H1 (cell line): ENCODE results near the gene LYRM4. TPM values are rescaled to one million over a fixed set of nuclear protein-coding genes. Genes with fewer than 3 reads are reported as not detected.

Experiments
- BCL11A ChIP-seq, 2 experiments: IDR thresholded peaks; one replicate each; pipeline ENCODE4 v1.6.1; 2011; ENCODE audit warnings: low read depth in 2 of 2, low read length in 2 of 2, mild to moderate bottlenecking in 2 of 2
- CBX8 ChIP-seq: fragments of 300-800, 300-1000 bp; sonication (generic); IDR thresholded peaks from 2 replicates; pipeline ENCODE4 v1.7.1; 2016; ENCODE audit warnings: low read depth, low read length, borderline replicate concordance
- CEBPB ChIP-seq: IDR thresholded peaks from 2 replicates; pipeline ENCODE4 v1.6.1; 2012; ENCODE audit warnings: low read depth, low read length
- FOSL1 ChIP-seq: IDR thresholded peaks from 2 replicates; pipeline ENCODE4 v1.6.1; 2011; ENCODE audit warnings: mild to moderate bottlenecking, low read depth, low read length, moderate library complexity; ENCODE audit not compliant: insufficient read depth
- GABPA ChIP-seq: IDR thresholded peaks from 2 replicates; pipeline ENCODE4 v1.6.1; 2011; ENCODE audit warnings: mild to moderate bottlenecking, low read length, moderate library complexity, borderline replicate concordance; ENCODE audit not compliant: insufficient read depth
- HDAC6 ChIP-seq: IDR thresholded peaks from one replicate; pipeline ENCODE4 v1.7.1; 2012; ENCODE audit warnings: low read depth, mild to moderate bottlenecking, inconsistent platforms, low read length, moderate library complexity
- JUND ChIP-seq: IDR thresholded peaks from 2 replicates; pipeline ENCODE4 v1.6.1; 2011; ENCODE audit warnings: mild to moderate bottlenecking, improper control_type of control experiment, low read length
- KDM4A ChIP-seq: IDR thresholded peaks from one replicate; pipeline ENCODE4 v1.7.1; 2012; ENCODE audit warnings: low read depth, mild to moderate bottlenecking, moderate library complexity, low read length, inconsistent platforms; ENCODE audit not compliant: severe bottlenecking
- MAFK ChIP-seq: IDR thresholded peaks from 2 replicates; pipeline ENCODE4 v1.6.1; 2012; ENCODE audit warnings: low read depth, mild to moderate bottlenecking, improper control_type of control experiment, low read length
- PHF8 ChIP-seq: fragments of 200-600 bp; sonication (generic); conservative IDR thresholded peaks from 2 replicates; pipeline ENCODE4 v1.7.1; 2012; ENCODE audit warnings: low read depth, mild to moderate bottlenecking, inconsistent platforms, low read length, moderate library complexity
- POLR2A ChIP-seq, 2 experiments: IDR thresholded peaks; 1 replicate in 1 of 2; 2 replicates in 1 of 2; pipeline ENCODE4 v1.6.1; 2011; ENCODE audit warnings: low read depth in 2 of 2, low read length in 2 of 2, mild to moderate bottlenecking in 2 of 2; ENCODE audit errors: control extremely low read depth in 1 of 2
- POLR2AphosphoS5 ChIP-seq: IDR thresholded peaks from 2 replicates; pipeline ENCODE4 v1.6.1; 2011; ENCODE audit warnings: low read depth, low read length
- RXRA ChIP-seq: IDR thresholded peaks from 2 replicates; pipeline ENCODE4 v1.6.1; 2011; ENCODE audit warnings: low read depth, mild to moderate bottlenecking, low read length, moderate library complexity; ENCODE audit not compliant: insufficient read depth
- SIX5 ChIP-seq: IDR thresholded peaks from 2 replicates; pipeline ENCODE4 v1.6.1; 2011; ENCODE audit warnings: mild to moderate bottlenecking, low read depth, low read length
- TAF7 ChIP-seq: optimal IDR thresholded peaks from 2 replicates; pipeline ENCODE3; 2011; ENCODE audit warnings: low read depth, mild to moderate bottlenecking, inconsistent platforms, low read length, moderate library complexity, borderline replicate concordance
- TCF12 ChIP-seq: IDR thresholded peaks from 2 replicates; pipeline ENCODE4 v1.6.1; 2011; ENCODE audit warnings: low read depth, mild to moderate bottlenecking, low read length
- TEAD4 ChIP-seq: IDR thresholded peaks from 2 replicates; pipeline ENCODE4 v1.6.1; 2012; ENCODE audit warnings: low read depth, low read length, inconsistent platforms, mixed read lengths
- YY1 ChIP-seq: IDR thresholded peaks from 2 replicates; pipeline ENCODE4 v1.6.1; 2011; ENCODE audit warnings: low read depth, mild to moderate bottlenecking, low read length
- polyA plus RNA-seq, 7 experiments: library from polyadenylated mRNA; depleted of rRNA in 3 of 7; stranded (reverse) in 5 of 7; unstranded in 2 of 7; fragments of >200 nt in 5 of 7; fragments of 200-250 nt in 2 of 7; gene quantifications; 1 replicate in 5 of 7; 2 replicates in 1 of 7; 4 replicates in 1 of 7; pipeline versions ENCODE4 v1.2.1 to v1.2.3, GENCODE V29; 2011 to 2013; ENCODE audit warnings: missing spikeins in 2 of 7, mixed read lengths in 2 of 7
- total RNA-seq: library from RNA; stranded (reverse); fragmentation: NEBNext Ultra II Directional; extraction: Animal tissue kit (Norgen Biotek cat#: 25700); gene quantifications from 2 replicates; pipeline ENCODE4 v1.2.1, GENCODE V29; 2021
- TF ChIP-seq, protein P1 (sequence below), 3 experiments: IDR thresholded peaks; 1 replicate in 2 of 3; 2 replicates in 1 of 3; pipeline versions ENCODE4 v1.5.1 to v1.6.1; 2011; ENCODE audit warnings: low read length in 3 of 3, mild to moderate bottlenecking in 3 of 3, inconsistent platforms in 2 of 3, low read depth in 1 of 3, moderate library complexity in 1 of 3; ENCODE audit not compliant: insufficient read depth in 1 of 3; ENCODE audit errors: control extremely low read depth in 1 of 3
- TF ChIP-seq, protein P2 (sequence below): IDR thresholded peaks from 2 replicates; pipeline ENCODE4 v1.6.1; 2011; ENCODE audit warnings: low read length, improper control_type of control experiment
- TF ChIP-seq, protein P3 (sequence below): IDR thresholded peaks from 2 replicates; pipeline ENCODE4 v1.6.1; 2012; ENCODE audit warnings: inconsistent platforms

Gene LYRM4
- total and polyA plus RNA-seq, 2 of the 8 experiments (the other 6 are each of a cell fraction or from before 2014, with no cell fraction given) = 56.6 to 62.8 TPM

DNA sequence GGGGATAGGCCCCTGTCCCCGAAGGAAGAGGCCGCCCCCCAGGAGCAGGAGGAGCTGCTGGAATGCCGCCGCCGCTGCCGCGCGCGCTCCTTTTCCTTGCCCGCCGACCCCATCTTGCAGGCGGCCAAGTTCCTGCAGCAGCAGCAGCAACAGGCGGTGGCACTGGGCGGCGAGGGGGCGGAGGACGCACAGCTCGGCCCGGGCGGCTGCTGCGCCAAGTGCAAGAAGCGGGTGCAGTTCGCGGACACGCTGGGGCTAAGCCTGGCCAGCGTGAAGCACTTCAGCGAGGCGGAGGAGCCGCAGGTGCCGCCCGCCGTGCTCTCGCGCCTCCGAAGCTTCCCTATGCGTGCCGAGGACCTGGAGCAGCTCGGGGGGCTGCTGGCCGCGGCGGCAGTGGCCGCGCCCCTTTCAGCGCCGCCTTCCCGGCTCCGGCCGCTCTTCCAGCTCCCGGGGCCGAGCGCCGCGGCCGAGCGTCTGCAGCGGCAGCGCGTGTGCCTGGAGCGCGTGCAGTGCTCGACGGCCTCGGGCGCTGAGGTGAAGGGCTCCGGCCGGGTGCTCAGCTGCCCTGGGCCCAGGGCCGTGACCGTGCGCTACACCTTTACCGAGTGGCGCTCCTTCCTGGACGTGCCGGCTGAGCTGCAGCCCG, 175.0 kb downstream of the LYRM4 start (continued):
- TF ChIP-seq, protein P1, sequence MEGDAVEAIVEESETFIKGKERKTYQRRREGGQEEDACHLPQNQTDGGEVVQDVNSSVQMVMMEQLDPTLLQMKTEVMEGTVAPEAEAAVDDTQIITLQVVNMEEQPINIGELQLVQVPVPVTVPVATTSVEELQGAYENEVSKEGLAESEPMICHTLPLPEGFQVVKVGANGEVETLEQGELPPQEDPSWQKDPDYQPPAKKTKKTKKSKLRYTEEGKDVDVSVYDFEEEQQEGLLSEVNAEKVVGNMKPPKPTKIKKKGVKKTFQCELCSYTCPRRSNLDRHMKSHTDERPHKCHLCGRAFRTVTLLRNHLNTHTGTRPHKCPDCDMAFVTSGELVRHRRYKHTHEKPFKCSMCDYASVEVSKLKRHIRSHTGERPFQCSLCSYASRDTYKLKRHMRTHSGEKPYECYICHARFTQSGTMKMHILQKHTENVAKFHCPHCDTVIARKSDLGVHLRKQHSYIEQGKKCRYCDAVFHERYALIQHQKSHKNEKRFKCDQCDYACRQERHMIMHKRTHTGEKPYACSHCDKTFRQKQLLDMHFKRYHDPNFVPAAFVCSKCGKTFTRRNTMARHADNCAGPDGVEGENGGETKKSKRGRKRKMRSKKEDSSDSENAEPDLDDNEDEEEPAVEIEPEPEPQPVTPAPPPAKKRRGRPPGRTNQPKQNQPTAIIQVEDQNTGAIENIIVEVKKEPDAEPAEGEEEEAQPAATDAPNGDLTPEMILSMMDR (IDR thresholded peaks at IDR 0.05; ENCODE audit: control extremely low read depth in 1 of 3, insufficient read depth in 1 of 3, low read depth in 1 of 3, low read length in 3 of 3) = no peak
- TF ChIP-seq GABPA (no peak), CEBPB (no peak), MAFK (no peak), YY1 (no peak), PHF8 (no peak), BCL11A (IDR thresholded peaks at IDR 0.05; ENCODE audit: low read depth in 2 of 2, low read length in 2 of 2) (no peak), TEAD4 (peak; percentile 13; the same call in 1 of the 2 replicates), TAF7 (peak; percentile 18), POLR2A (IDR thresholded peaks at IDR 0.05; ENCODE audit: control extremely low read depth in 1 of 2, low read depth in 2 of 2, low read length in 2 of 2) (no peak), CBX8 (no peak), SIX5 (no peak), HDAC6 (no peak), POLR2AphosphoS5 (no peak), JUND (no peak), KDM4A (peak; percentile 67), RXRA (no peak), TCF12 (no peak), FOSL1 (no peak)
- TF ChIP-seq, protein P2, sequence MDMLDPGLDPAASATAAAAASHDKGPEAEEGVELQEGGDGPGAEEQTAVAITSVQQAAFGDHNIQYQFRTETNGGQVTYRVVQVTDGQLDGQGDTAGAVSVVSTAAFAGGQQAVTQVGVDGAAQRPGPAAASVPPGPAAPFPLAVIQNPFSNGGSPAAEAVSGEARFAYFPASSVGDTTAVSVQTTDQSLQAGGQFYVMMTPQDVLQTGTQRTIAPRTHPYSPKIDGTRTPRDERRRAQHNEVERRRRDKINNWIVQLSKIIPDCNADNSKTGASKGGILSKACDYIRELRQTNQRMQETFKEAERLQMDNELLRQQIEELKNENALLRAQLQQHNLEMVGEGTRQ = no peak
- TF ChIP-seq, protein P3, sequence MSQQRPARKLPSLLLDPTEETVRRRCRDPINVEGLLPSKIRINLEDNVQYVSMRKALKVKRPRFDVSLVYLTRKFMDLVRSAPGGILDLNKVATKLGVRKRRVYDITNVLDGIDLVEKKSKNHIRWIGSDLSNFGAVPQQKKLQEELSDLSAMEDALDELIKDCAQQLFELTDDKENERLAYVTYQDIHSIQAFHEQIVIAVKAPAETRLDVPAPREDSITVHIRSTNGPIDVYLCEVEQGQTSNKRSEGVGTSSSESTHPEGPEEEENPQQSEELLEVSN = peak; percentile 66
